Right cardiac atrium (tissue), 5 donors: ENCODE results near the gene ATG10. TPM values are rescaled to one million over a fixed set of nuclear protein-coding genes. Genes with fewer than 3 reads are reported as not detected.
A peak's percentile ranks its signal among the peaks of the same experiment; 100 is the strongest.

Source experiments
- ATAC-seq, 2 donors: fragments of 200-7000 bp; cut with Tn5 transposase; one replicate each; pipeline versions ENCODE4 v1.8.0 to v1.9.1; 2020; ENCODE audit warnings: moderate library complexity in 2 of 2, mild to moderate bottlenecking in 1 of 2
- DNase-seq, 3 donors: peaks; one replicate each; pipeline ENCODE4 v3.0.0-alpha.2; 2020
- H3K27ac ChIP-seq: one replicate; pipeline ENCODE4 v1.5.1; 2013; ENCODE audit warnings: mild to moderate bottlenecking, low read length, control low read depth, moderate library complexity
- H3K27me3 ChIP-seq: one replicate; pipeline ENCODE4 v1.6.1; 2013; ENCODE audit not compliant: control insufficient read depth, insufficient read depth
- H3K4me1 ChIP-seq: one replicate; pipeline ENCODE4 v1.6.1; 2013; ENCODE audit warnings: low read length; ENCODE audit not compliant: control insufficient read depth, insufficient read depth
- H3K4me3 ChIP-seq: one replicate; pipeline ENCODE4 v1.5.1; 2013; ENCODE audit warnings: low read length, control low read depth
- H3K9me3 ChIP-seq: one replicate; pipeline ENCODE4 v1.6.1; 2013; ENCODE audit warnings: low read length; ENCODE audit not compliant: control insufficient read depth
- WGBS: extraction: QIAGEN DNeasy Blood & Tissue Kit; methylation state at CpG from one replicate; pipeline ENCODE4 v1.1.7; 2013; 5-methylcytosine and 5-hydroxymethylcytosine counted together
- intact Hi-C, 4 donors: fragments of 100-400 bp; cut with DNase I; formaldehyde crosslinking; loops; one replicate each; pipeline versions ENCODE4 v1.11.0 to v1.14.0; 2022 to 2023
- polyA plus RNA-seq: library from polyadenylated mRNA; stranded (reverse); fragments of 200-250 nt; gene quantifications from one replicate; pipeline ENCODE4 v1.2.3, GENCODE V29; 2013
- total RNA-seq, 4 donors: library from RNA; stranded (reverse); fragmentation: NEBNext Ultra II Directional; extraction: Animal tissue kit (Norgen Biotek cat#: 25700); gene quantifications; one replicate each; pipeline ENCODE4 v1.2.1, GENCODE V29; 2021
- donor health status: healthy with polysubstance abuse.
- donor health status: DM: no; HTN: yes; CAD: no.
- donor health status: DM: no; HTN: no; CAD: no.
- donor health status: DM: no; HTN: yes; CAD: no; lungs with severe emphysema.
- donor health status: DM: yes; HTN: yes; CAD: no.

Gene ATG10
- total and polyA plus RNA-seq, 5 donors, result 4.8 to 7.6 (median 5.3) TPM

DNA sequence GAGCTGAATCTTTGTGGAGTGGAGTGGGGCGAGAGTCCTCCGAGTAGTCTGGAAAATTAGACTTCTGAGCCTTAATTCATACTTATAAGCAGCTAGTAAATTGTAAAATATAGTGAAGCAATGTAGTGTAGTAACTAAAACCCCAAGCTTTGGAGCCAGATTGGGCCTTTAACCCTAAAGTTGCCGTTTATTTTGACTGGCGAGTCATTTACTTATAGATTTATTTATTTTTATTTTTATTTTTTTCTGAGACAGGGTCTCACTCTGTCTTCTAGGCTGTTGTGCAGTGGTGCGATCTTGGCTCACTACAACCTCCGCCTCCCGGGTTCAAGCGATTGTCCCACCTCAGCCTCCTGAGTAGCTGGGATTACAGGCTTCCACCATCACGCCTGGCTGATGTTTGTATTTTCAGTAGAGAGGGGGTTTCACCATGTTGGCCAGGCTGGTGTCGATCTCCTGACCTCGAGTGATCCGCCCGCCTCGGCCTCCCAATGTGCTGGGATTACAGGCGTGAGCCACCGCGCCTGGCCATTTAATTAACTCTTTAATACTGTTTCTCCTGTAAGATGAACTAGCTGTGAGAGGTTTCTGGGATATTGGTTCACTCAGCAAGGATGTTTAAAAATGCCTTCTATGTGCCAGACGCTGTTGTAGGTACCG, 307.0 kb downstream of the ATG10 start:
- no peak for ATAC-seq
- DNase-seq, result peak in 2 of 3 donors; percentile 16 to 47
- Histone ChIP-seq H3K9me3 (no peaks in the 10 kb centered on the region), H3K4me3 (peak overlapping the region; percentile 90), H3K4me1 (no peaks in the 10 kb centered on the region), H3K27ac (peak overlapping the region; percentile 43), H3K27me3 (no peaks in the 10 kb centered on the region)
- intact Hi-C loops, result no loop called here
- WGBS, result 32% methylated on average over 19 of the region's 19 CpGs

DNA sequence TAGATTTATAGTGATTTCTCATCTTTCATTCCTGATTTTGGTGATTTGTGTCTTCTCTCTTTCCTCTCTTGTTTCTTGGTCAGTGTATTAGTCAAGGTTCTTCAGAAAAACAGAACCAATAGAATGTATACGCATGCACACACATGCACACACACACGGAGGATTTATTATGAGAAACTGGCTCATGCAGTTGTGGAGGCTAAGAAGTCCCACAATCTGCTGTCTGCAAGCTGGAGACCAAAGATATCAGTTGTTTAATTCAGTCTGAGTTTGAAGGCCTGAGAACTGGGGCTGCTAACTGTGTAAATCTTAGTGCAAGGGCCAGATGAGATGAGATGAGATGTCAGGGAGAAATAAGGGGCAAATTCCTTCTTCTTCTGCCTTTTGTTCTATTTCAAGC, 312.1 kb downstream of the ATG10 start:
- Histone ChIP-seq H3K9me3 (no peaks in the 10 kb centered on the region), H3K27ac (no peak overlapping the region), H3K4me3 (no peak overlapping the region), H3K4me1 (no peaks in the 10 kb centered on the region), H3K27me3 (no peaks in the 10 kb centered on the region)
- intact Hi-C loops, result no loop called here
- ATAC-seq, result no peak
- 91% methylated on average over 2 of the region's 2 CpGs for WGBS
- DNase-seq, result no peak

DNA sequence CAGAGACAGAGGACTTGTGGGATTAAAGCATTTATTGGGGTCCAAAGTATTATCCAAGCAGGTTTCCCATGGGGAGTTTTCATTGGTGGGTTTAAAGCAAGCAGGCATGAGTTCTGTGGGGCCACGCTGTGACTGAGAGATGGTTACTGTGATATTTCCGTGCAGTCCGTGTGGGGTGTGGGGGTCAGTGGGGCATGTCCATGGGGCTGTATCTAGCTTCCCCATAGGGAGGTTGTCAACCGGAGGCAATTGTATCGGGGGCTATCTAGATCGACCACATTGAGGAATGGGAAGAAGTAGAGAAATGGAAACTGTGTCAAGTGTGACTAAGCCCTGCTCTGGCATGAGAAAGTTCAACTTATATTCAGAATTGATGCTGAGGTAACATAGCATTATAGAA, 313.4 kb downstream of the ATG10 start:
- no peak overlapping the region for H3K4me3 ChIP-seq
- H3K9me3 ChIP-seq, result no peaks in the 10 kb centered on the region
- H3K27ac ChIP-seq, result no peak overlapping the region
- no peaks in the 10 kb centered on the region for H3K4me1 ChIP-seq
- 91% methylated on average over 6 of the region's 6 CpGs for WGBS
- no peaks in the 10 kb centered on the region for H3K27me3 ChIP-seq
- intact Hi-C loops, result no loop called here
- DNase-seq (no peak), ATAC-seq (peak in 1 of 2 donors; percentile 31)

DNA sequence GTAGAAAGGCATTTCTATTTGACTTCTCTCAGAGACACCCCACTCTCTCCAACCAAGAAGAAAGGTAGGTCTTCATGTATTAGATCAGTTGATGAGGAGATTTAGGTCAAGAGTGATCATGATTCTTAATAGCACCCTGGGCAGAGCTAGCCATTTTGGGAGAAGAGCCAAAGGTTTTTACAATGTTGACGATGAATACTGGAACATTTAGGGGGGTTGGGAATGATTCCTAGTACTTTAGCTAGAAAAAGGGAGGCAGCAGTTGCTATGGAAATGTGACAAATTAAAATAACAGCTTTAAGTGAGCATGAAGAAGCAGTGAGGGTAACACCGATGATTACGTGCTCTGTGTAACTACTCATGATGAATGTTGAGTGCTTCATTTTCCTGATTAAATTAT, 315.8 kb downstream of the ATG10 start:
- no peaks in the 10 kb centered on the region for H3K9me3 ChIP-seq
- ATAC-seq, result no peak
- no peak overlapping the region for H3K4me3 ChIP-seq
- intact Hi-C loops, result no loop called here
- no peaks in the 10 kb centered on the region for H3K27me3 ChIP-seq
- WGBS, result 76% methylated on average over 3 of the region's 3 CpGs
- no peak for DNase-seq
- H3K27ac ChIP-seq, result no peak overlapping the region
- no peaks in the 10 kb centered on the region for H3K4me1 ChIP-seq

DNA sequence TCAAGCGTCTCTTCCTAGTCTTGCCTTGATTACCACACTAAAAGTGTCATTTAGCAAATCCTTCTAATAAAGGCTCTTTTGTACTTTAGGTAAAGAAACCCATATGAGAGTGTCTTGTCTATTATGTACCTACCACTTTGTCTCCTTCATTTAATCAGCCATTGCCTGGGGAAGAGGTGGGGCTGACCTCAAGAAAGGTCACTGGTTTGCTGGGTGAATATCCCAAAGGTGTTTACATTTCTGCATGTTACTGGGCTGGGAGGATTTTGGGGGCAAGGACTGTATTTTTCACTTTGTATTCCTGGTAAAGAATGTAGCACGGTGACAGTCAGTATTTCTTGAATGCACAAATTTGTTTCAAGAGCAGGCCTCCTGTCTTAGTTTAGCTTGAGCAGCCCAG, 318.2 kb downstream of the ATG10 start:
- 87% methylated on average over 2 of the region's 2 CpGs for WGBS
- DNase-seq (no peak), ATAC-seq (no peak)
- no peaks in the 10 kb centered on the region for H3K4me1 ChIP-seq
- H3K27ac ChIP-seq, result no peak overlapping the region
- intact Hi-C loops, result no loop called here
- no peak overlapping the region for H3K4me3 ChIP-seq
- H3K9me3 ChIP-seq, result no peaks in the 10 kb centered on the region
- H3K27me3 ChIP-seq, result no peaks in the 10 kb centered on the region

DNA sequence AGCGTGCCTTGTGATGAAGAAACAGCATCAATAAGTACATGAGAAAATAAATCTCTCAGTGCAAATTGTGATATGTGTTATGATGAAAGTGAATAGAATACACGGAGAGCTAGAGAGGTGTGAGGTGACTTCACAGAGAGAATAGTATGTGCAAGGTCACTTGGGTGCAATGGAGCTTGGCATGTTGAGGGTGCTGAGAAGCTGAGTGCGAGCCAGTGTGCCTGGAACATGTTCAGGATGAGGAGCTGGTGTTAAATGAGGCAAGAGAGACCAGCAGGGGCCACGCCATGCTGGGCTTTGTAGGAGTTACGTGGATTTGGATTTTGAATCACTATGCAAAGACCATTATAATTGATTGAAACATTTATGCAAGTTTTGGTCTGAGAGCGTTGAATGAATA, 319.1 kb downstream of the ATG10 start:
- H3K4me1 ChIP-seq, result no peaks in the 10 kb centered on the region
- DNase-seq (peak in 1 of 3 donors; percentile 27), ATAC-seq (peak in 1 of 2 donors; percentile 22)
- H3K27ac ChIP-seq, result no peak overlapping the region
- no peaks in the 10 kb centered on the region for H3K9me3 ChIP-seq
- H3K4me3 ChIP-seq, result no peak overlapping the region
- intact Hi-C loops, result no loop called here
- 80% methylated on average over 6 of the region's 6 CpGs for WGBS
- no peaks in the 10 kb centered on the region for H3K27me3 ChIP-seq

DNA sequence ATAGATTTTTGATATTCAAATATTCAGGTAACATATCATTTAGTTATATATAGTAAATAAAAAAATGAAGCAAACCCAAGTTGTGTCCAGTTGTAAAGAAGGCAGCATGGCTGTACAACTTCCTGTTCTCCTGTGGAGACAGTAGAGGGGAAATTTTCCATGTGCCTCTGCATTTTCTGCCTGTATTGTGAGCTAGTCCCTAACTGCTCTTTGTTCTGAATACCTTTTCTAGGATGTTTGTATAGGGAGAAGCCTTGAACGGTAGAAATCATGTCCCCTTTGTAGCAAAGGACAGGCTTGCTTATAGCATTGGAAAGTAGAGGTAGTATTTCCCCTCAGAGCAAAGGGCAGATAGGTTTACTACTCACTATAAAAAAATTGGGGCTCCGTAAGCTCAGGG, 319.6 kb downstream of the ATG10 start:
- Histone ChIP-seq H3K27me3 (no peaks in the 10 kb centered on the region), H3K9me3 (no peaks in the 10 kb centered on the region), H3K4me1 (no peaks in the 10 kb centered on the region), H3K27ac (no peak overlapping the region), H3K4me3 (no peak overlapping the region)
- DNase-seq, result no peak
- no peak for ATAC-seq
- intact Hi-C loops, result no loop called here
- 73% methylated on average over 2 of the region's 2 CpGs for WGBS

DNA sequence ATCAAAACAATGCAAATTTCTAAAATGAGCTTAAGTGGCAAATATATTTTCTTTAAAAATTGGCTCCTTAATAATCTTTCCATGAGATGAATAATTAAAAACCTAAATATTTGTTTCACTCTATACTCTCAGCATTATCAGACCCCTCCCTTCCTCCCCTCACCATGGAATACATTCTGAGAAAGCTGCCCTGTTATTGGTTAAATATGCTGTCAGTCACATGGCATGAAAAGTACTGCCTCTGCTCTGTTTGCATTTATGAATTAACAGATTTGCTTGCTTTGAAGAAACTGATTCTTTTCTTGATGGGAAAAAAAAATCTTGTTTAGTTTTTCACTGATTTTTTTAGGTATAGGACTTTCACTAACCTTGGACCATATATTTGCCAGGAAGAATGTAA, 323.3 kb downstream of the ATG10 start:
- DNase-seq (no peak), ATAC-seq (no peak)
- Histone ChIP-seq H3K9me3 (no peaks in the 10 kb centered on the region), H3K4me1 (no peaks in the 10 kb centered on the region), H3K27me3 (no peaks in the 10 kb centered on the region), H3K4me3 (no peak overlapping the region), H3K27ac (no peak overlapping the region)
- intact Hi-C loops, result no loop called here

DNA sequence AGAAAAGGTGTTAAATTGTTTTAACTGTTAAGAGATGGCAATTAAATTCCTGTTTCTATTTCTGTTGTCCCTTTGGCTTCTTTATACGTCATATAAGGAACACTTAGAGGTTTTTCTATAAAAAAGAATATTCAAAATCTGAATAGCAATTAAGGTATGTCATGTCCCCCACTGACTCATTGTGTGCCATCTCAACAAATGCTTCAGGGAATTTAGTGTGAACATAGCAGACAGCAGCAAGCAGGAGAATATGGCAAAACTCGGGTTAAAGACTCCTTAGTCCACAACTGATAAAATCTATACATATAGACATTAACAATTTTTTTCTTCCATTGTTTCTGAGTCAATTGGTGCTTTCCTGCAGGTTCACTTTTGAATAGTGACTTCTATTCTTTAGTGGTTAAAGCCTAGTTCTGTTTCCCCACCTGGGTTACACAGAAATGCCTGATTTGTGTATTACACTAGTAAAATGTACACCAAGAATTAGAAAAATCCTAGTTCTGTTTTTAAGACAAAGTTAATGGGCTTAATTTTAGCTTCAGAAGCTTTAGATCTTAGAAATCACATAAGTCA, 324.2 kb downstream of the ATG10 start:
- intact Hi-C loops, result no loop called here
- Histone ChIP-seq H3K27me3 (no peaks in the 10 kb centered on the region), H3K4me3 (no peak overlapping the region), H3K4me1 (no peaks in the 10 kb centered on the region), H3K9me3 (no peaks in the 10 kb centered on the region), H3K27ac (no peak overlapping the region)
- WGBS, result 71% methylated on average over 2 of the region's 2 CpGs
- DNase-seq (no peak), ATAC-seq (no peak)

DNA sequence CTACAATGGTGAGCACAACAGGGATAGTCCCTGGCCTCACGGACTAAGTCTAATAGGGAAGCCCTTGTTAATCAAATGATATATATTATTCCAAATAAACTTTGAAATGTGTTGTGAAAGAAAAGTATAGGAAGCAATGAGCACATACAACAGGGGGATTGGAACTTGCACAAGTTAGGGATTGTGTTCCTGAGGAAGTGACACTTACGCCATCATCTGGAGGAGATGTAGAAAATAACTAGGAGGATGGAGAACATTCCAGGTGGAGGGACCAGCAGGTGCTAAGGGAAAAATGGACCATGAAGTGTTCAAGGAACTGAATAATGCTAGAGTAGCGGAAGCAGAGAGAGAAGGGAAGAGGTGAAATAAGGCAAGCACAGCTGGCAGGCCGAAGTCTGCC, 325.1 kb downstream of the ATG10 start:
- intact Hi-C loops, result no loop called here
- H3K9me3 ChIP-seq, result no peaks in the 10 kb centered on the region
- H3K27me3 ChIP-seq, result no peaks in the 10 kb centered on the region
- H3K27ac ChIP-seq, result no peak overlapping the region
- no peak overlapping the region for H3K4me3 ChIP-seq
- no peaks in the 10 kb centered on the region for H3K4me1 ChIP-seq
- DNase-seq, result no peak
- no peak for ATAC-seq
- 86% methylated on average over 4 of the region's 4 CpGs for WGBS

DNA sequence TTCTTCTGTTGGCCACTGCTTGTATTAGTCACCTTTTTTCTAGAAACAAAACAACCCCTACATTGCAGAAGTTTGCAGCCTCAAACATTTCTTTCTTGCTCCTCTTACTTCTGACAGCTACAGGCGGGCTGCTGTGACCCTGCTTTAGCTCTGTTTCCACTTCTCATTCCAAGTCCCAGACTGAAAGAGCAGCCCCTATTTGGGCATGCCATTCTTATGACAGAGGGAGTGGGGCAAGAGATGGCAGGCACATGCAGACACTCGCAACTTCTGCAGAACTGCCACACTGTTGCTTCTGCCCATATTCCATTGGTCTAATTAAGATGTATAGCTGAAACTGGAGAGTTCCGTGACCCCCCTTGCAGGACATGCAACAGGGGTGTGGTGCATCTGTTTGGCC, 325.9 kb downstream of the ATG10 start:
- 60% methylated on average over 3 of the region's 3 CpGs for WGBS
- H3K4me1 ChIP-seq, result no peaks in the 10 kb centered on the region
- no peaks in the 10 kb centered on the region for H3K27me3 ChIP-seq
- ATAC-seq, result no peak
- no peak overlapping the region for H3K27ac ChIP-seq
- intact Hi-C loops, result no loop called here
- no peak for DNase-seq
- H3K4me3 ChIP-seq, result no peak overlapping the region
- H3K9me3 ChIP-seq, result no peaks in the 10 kb centered on the region

DNA sequence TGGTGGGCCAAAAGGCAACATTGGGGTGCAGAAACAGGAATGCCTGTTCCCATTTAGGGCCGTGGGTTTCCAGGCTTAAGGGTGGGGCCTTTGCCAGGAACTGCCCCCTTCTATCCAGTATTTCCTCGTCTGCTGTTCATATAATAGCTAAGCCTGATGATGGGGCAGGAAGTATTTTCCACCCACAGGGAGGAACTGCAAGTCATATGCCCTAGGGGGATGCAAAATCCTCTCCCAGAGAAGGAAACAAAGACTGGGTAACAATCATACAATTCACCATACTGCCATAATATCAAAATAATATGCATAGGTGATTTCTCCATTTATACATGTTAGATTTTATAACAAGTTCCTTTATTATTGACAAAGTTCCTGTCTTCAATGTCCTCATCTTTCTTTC, 326.8 kb downstream of the ATG10 start:
- H3K27me3 ChIP-seq, result no peaks in the 10 kb centered on the region
- no peak overlapping the region for H3K27ac ChIP-seq
- H3K4me3 ChIP-seq, result no peak overlapping the region
- intact Hi-C loops, result no loop called here
- 58% methylated on average over 2 of the region's 2 CpGs for WGBS
- no peak for ATAC-seq
- DNase-seq, result no peak
- no peaks in the 10 kb centered on the region for H3K4me1 ChIP-seq
- no peaks in the 10 kb centered on the region for H3K9me3 ChIP-seq
